ENCODE measurements around the gene PTDSS2.

DNA sequence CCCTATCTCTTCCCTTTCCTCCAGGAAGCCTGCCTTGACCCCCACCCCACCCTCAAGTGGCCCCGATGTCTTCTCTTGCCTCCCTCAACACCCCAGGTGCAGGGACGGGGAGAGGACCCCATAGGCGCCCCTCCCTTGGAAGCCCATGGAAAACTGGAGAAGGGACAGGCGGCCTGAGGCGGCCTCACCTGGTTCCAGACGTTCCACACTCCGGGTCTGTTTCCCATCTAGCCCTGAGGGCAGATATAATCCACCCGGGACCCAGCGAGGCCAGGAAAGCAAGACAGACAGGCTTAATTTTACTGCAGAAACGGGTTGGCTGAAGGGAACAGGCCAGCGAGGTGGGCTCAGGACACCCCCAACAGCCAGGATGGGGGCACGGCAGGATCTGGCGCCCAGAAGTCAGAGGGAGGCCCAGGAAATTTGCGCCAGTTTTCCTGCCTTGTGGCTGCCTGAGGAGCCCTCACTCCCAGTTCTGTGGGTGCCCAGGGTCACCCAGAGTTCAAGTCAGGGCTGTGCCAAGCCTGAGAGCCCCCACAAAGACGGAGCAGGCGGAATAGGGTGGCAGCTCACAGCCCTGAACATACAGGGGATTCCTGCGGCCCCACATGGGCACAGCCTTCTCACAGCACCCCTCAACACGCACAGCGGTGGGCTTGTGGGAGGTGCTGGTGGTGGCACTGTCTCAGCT, 32.3 kb upstream of the PTDSS2 start:
- TF ChIP-seq EZH2 (optimal IDR thresholded peaks at IDR 0.05; ENCODE audit: low read depth, low read length) (no peak), EZH2phosphoT487 (IDR thresholded peaks at IDR 0.05; ENCODE audit: low read length) (no peak)
- TF ChIP-seq, protein P1, sequence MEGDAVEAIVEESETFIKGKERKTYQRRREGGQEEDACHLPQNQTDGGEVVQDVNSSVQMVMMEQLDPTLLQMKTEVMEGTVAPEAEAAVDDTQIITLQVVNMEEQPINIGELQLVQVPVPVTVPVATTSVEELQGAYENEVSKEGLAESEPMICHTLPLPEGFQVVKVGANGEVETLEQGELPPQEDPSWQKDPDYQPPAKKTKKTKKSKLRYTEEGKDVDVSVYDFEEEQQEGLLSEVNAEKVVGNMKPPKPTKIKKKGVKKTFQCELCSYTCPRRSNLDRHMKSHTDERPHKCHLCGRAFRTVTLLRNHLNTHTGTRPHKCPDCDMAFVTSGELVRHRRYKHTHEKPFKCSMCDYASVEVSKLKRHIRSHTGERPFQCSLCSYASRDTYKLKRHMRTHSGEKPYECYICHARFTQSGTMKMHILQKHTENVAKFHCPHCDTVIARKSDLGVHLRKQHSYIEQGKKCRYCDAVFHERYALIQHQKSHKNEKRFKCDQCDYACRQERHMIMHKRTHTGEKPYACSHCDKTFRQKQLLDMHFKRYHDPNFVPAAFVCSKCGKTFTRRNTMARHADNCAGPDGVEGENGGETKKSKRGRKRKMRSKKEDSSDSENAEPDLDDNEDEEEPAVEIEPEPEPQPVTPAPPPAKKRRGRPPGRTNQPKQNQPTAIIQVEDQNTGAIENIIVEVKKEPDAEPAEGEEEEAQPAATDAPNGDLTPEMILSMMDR (IDR thresholded peaks at IDR 0.05; ENCODE audit: low read length) = no peak
